Activated T-cell treated with anti-CD3 and anti-CD28 coated beads for 1 hour (primary cell): ENCODE data around the gene RASSF10.

Experiments
- DNase-seq: peaks from one replicate; pipeline ENCODE4 v3.0.0-alpha.2; 2020; ENCODE audit warnings: low read depth

Gene RASSF10

DNA sequence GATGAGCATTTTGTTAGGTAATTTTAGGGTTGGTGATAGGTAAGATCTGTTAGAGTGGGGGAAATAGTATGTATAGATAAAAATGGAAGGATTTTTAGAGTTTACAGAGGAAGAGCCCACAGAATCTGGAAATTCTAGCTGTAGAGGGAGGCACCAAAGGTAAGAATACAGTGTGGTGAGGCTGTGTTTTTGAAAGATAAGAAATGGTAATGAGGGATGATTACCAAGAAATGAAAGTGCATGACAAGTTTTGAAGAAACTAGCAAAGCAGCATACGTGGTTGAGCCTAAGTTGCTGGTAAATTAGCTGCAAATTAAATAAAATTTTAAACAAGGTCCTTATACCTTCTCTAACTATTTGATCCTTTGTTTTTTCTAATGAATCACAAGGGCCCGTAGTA lies 14.6 kb upstream of the RASSF10 start:
- no peak for DNase-seq

DNA sequence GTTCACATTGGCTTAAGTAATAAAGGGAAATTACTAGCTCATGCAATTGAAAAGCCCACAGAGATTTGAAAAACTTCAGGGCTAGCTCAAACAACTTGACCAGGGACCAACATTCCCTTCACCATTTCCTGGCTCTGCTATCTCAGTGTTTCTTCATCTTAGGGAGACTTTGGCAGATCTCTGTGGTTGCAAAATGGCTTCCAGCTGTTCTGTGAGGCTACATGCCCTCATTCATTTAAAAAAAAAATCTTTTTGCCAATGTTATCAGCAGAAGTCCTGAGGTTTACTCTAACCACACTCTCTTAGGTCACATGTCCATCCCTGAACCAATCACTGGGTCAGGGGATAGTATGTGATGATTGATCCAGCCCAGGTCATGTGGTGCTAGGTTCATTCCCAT lies 13.9 kb upstream of the RASSF10 start:
- no peak for DNase-seq

DNA sequence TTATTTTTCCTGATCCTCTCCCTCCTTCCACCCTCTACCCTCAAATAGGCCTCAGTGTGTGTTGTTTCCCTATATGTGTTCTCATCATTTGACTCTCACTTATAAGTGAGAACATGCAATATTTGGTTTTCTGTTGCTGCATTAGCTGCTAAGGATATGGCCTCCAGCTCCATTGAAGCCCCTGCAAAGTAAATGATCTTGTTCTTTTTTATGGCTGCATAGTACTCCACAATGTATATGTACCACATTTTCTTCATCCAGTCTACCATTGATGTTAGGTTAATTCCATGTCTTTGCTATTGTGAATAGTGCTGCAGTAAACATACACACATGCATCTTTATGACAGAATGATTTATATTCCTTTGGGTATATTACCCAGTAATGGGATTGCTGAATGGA lies 13.3 kb upstream of the RASSF10 start:
- DNase-seq: no peak

GRCh38 chr11:12997168-12997567 lies 11.9 kb upstream of the RASSF10 start:
- no peak for DNase-seq

GRCh38 chr11:12998336-12998735 lies 10.8 kb upstream of the RASSF10 start:
- no peak for DNase-seq

DNA sequence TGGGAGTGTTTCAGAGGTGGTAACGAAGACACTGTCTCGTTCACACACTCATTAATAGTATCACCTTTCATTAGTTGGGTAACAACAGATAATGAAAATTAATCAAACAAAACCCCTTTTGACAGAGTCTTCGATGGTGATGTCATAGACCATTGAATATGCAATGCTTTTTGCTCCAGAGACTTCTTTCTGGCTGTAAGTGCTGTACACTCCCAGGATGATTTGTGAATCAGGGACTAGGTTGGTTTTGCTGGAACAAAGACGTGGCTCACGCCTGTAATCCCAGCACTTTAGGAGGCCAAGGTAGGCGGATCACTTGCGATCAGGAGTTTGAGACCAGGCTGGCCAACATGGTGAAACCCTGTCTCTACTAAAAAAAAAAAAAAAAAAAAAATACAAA lies 9.5 kb upstream of the RASSF10 start:
- no peak for DNase-seq

DNA sequence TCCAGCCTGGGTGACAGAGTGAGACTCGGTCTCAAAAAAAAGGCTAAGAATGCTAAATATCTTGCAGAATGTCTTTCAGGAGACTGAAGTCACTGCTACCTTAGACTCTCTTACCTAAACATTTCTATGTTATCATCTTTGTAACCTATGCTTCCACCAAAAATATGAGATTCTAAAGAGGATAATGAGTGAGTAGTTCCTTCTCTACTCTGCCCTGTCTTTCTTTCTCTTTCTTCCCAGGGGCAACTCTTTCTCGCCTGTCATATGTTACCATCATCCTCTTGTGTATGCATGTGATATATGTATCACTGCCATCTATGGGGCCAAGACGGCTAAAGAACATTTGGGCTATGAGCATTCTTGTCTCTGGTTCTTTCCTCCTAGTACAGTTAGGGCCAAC lies 9.0 kb upstream of the RASSF10 start:
- DNase-seq: no peak

- no peak for DNase-seq
Measured at GRCh38 chr11:13000721-13001120, 8.4 kb upstream of the RASSF10 start.

DNA sequence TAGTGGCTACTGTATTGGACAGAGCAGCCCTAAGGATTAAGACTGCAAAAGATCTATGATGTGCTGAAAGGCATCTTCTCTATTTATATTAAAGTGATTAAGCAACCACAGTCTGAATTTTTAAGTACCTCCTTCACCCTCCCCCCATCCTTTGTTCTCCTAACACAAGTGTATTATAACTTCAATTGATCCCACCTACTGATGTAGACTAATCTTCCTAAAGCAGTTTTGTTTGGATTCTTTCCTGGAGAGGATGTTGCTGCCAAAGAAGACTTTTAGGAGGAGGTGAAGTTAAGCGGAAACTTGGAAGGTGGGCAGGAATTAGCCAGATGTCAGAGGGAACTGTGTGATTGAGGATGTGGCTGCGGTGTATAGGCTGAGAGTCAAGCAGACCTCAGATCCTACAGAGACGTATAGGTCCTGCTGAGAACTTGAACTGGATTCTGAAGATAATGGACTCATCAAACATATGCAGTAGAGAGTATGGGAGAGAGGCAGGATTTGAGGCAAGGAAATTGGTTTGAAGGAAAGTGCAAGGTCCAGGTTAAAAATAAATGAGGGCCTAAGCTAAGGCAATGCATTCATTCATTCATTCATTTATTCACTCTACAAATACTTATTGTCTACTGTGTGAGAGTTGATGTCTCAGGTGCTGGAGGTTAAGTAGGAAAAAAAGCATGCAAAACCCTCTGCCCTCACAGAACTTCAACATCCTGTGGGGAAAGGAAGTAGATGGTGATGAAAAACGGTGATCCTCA lies 5.2 kb upstream of the RASSF10 start:
- DNase-seq: no peak

DNA sequence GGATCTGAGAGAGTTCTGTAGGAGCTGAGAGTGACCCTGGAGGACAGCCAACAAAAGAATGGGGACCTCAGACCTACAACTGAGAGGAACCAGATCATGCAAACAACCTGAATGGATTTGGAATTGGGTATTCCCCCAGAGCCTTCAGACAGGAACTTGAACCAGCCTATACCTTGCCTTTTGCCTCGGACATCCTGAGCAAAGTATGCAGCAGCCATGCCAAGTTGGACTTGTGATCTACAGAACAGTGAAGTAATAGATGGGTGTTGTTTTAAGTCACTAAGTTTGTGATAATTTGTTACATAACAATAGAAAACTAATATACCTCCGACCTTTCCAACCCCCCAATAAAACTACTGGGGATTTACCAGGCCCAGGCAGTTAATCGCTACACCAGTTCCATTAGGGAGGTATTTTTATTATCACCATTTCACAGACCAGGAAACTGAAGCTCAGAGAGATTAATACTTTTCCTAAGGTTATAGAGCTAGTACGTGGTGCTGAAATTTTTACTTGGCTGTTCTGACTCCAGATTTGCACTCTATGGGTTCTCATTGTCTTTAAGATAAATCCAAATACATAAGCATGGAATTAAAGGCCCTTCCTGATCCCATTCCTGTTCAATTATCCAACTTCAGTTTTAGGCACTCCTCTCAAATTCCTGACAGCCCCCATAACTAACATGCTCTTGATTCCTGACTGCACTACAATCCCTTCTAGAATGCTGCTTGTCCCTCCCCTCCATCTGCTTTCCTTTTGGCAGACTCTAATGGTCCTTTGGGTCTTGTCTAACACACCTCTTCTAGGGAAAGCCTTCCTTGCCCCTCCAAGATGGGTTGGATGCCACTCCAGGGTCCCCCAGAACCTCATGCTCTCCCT lies 1.7 kb upstream of the RASSF10 start:
- no peak for DNase-seq

DNA sequence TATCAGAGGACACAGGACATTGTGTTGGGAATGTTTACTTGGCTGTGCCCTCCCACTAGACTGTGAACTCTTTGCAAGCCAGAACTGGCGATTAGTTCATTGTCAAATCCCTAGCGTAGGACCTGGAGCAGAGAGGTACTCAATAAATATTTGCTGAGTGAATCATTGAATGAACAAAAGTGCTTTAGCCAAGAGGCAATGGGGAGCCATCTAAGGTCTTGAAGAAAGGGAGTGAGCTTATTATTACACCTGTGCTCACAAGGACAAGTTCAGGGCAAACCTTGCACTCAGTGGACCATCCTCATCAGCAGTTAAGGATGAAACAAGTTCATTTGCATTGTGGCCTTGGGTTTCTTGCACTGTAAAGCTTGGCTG lies 1.1 kb upstream of the RASSF10 start:
- DNase-seq: no peak

DNA sequence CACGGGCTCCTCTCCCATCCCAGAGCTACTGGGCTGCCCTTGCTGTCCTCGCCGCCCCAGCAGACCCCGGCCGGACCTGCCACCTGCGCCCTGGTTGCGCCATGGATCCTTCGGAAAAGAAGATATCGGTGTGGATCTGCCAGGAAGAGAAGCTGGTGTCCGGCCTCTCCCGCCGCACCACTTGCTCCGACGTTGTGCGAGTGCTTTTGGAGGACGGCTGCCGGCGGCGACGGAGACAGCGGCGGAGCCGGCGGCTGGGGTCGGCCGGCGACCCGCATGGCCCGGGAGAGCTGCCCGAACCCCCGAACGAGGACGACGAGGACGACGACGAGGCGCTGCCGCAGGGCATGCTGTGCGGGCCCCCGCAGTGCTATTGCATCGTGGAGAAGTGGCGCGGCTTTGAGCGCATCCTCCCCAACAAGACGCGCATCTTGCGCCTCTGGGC lies 382 bp downstream of the RASSF10 start:
- no peak for DNase-seq

DNA sequence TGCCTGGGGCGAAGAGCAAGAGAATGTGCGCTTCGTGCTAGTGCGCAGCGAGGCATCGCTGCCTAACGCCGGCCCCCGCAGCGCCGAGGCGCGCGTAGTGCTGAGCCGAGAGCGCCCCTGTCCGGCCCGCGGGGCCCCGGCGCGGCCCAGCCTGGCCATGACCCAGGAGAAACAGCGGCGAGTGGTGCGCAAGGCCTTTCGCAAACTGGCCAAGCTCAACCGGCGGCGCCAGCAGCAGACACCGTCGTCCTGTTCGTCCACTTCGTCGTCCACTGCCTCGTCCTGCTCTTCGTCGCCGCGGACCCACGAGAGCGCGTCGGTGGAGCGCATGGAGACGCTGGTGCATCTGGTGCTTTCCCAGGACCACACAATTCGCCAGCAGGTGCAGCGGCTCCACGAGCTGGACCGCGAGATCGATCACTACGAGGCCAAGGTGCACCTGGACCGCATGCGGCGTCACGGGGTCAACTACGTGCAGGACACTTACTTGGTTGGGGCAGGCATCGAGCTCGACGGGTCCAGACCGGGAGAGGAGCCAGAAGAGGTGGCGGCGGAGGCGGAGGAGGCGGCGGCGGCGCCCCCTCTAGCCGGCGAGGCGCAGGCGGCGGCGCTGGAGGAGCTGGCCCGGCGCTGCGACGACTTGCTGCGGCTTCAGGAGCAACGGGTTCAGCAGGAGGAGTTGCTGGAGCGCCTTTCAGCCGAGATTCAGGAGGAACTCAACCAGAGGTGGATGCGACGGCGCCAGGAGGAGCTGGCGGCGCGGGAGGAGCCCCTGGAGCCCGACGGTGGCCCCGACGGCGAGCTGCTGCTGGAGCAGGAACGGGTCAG lies 1.0 kb downstream of the RASSF10 start:
- no peak for DNase-seq

DNA sequence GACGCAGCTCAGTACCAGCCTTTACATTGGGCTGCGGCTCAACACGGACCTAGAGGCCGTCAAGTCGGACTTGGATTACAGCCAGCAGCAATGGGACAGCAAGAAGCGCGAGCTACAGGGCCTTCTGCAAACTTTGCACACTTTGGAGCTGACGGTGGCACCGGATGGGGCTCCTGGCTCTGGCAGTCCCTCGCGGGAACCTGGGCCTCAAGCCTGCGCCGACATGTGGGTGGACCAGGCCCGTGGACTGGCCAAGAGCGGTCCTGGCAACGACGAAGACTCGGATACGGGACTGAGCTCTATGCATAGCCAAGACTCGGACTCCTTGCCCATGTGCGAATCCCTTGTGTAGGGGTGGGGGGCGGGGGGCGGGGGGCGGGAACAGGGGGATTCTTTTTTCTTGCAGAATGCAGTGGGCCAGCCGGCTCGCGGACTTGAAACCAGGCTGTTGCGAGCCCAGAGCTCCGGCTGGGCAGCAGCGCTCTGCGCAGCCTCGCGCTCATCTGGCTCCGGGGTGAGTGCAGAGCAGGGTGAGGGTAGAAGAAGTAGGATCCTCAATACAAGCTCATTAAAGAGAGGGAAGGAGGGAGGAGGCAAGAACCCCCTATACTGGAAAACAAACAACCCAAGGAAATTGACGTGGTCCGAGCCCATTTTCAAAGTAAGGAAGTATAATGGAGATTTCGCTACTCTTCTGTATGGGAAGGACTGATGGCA lies 1.8 kb downstream of the RASSF10 start:
- DNase-seq: no peak

DNA sequence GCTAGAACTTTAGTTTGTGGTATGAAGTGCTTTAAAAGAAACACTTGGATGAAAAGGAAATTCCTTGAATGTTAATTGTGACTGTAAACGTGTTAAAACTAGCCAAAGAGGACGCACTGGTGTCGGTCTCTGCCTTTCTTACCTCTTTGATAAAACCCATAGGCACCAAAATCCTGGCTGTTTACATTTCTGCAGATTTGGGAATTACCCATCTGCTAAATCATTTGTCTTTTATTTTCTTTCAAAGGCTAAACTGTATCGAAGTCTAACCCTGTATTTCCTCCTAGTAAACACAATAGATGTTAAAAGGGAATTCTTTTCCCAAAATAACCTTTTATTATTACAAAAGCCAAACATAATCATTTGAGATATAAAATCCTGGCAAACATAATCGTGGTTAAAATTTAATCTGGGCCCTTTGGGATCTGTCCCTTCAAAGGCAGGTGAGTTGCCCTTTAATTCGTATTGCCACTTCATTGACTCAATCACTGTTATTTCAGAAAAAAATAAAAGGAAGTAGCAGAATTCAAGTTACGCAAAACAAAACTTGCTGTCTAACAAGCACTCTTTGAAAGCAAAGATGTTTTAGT lies 2.4 kb downstream of the RASSF10 start:
- no peak for DNase-seq

- DNase-seq: no peak
Measured at GRCh38 chr11:13012056-13012661, 3.0 kb downstream of the RASSF10 start.

DNA sequence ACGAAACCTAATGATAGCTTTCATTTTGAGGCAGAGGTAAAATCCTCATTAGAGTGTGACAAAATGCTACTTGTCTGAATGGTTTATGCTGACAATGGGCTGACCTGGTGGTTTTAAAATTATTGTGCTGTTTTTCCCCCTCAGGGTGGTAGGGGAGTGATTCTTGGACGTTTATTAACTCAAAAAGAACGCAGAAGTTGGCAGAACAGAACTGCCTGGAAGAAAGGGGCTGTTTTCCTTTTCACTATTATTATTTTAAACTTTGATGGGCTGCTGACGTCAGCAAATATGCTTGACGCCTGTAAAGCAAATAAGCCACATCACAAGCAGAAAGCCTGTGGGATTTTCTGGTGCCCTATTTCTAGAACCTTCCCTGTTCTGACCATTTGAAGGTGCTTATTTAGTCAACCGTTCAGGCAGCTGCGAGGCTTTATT lies 4.0 kb downstream of the RASSF10 start:
- no peak for DNase-seq

GRCh38 chr11:13015753-13016152 lies 6.6 kb downstream of the RASSF10 start:
- DNase-seq: no peak

- no peak for DNase-seq
Measured at GRCh38 chr11:13016415-13016814, 7.3 kb downstream of the RASSF10 start.

DNA sequence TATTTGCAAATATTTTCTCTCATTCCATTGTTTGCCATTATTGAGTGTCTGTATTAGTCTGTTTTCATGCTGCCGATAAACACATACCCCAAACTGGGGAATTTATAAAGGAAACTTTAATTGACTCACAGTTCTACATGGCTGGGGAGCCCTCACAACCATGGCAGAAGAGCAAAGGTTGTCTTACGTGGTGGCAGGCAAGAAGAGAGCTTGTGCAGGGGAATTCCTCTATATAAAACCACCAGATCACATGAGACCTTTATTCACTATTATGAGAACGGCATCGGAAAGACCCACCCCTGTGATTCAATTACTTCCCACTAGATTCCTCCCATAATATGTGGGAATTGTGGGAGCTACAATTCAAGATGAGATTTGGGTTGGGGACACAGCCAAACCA lies 10.2 kb downstream of the RASSF10 start:
- no peak for DNase-seq

DNA sequence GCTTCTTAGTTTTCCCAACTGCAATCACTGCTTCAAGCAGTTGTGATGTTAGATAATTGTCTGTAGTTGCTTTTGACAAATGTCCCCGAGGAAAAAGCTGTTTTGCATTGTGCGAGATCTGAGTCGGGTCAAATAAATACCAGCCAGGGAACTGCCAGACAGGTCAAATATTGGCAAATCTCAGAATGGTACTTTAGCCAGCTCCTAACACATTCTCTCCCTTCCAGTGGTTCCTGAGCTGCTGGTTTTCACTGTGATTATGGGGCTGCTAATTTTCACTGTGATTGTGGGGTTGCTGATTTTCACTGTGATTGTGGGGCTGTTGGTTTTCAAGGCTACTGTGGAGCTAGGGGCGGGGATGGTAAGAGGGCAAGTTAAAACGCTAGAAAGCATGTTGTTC lies 14.3 kb downstream of the RASSF10 start:
- DNase-seq: no peak
